Activated CD8-positive, alpha-beta T cell treated with anti-CD3 and anti-CD28 coated beads for 36 hours (primary cell): ENCODE measurements around the gene TMTC4. TPM values are rescaled to one million over a fixed set of nuclear protein-coding genes. Genes with fewer than 3 reads are reported as not detected.

Source experiments
- ATAC-seq: fragments of 200-7000 bp; cut with Tn5 transposase; one replicate; pipeline ENCODE4 v1.10.0; 2021; ENCODE audit warnings: mild to moderate bottlenecking, moderate library complexity
- CTCF ChIA-PET: fragments of 350-600 bp; sonication (Branson Sonifier 250); formaldehyde crosslinking; loops from one replicate; lab custom pipeline; 2021; ENCODE audit warnings: antibody characterized with exemption; lab: Charles Lee
- POLR2A ChIA-PET: fragments of 350-600 bp; sonication (Branson Sonifier 250); formaldehyde crosslinking; loops from one replicate; lab custom pipeline; 2021; ENCODE audit warnings: antibody characterized with exemption; lab: Charles Lee
- DNase-seq: peaks from one replicate; pipeline ENCODE4 v3.0.0-alpha.2; 2020
- H3K27ac Mint-ChIP-seq: one replicate; pipeline ENCODE4 v1.8.0; 2021; ENCODE audit warnings: mild to moderate bottlenecking, mixed read lengths
- H3K27me3 Mint-ChIP-seq: one replicate; pipeline ENCODE4 v1.8.0; 2021; ENCODE audit warnings: mixed read lengths
- H3K36me3 Mint-ChIP-seq: one replicate; pipeline ENCODE4 v1.8.0; 2021; ENCODE audit warnings: low read depth, mixed read lengths
- H3K4me1 Mint-ChIP-seq: one replicate; pipeline ENCODE4 v1.8.0; 2021; ENCODE audit warnings: low read depth, mixed read lengths
- H3K4me3 Mint-ChIP-seq: one replicate; pipeline ENCODE4 v1.8.0; 2021; ENCODE audit warnings: mild to moderate bottlenecking, moderate library complexity, mixed read lengths
- H3K9me3 Mint-ChIP-seq: one replicate; pipeline ENCODE4 v1.8.0; 2021; ENCODE audit warnings: mixed read lengths
- CTCF ChIP-seq: fragments of 200-600 bp; IDR thresholded peaks from one replicate; pipeline ENCODE4 v1.8.0; 2022; ENCODE audit warnings: antibody characterized with exemption, mild to moderate bottlenecking
- intact Hi-C: fragments of 100-400 bp; cut with micrococcal nuclease; formaldehyde crosslinking; loops from one replicate; pipeline ENCODE4 v1.10.0; 2022
- total RNA-seq, 2 experiments: library from RNA; stranded (reverse); gene quantifications; one replicate each; pipeline ENCODE4 v1.2.3, GENCODE V29; 2021

Gene TMTC4
- total RNA-seq, 2 experiments from 2014 or later: 13.3 to 16.1 TPM

DNA sequence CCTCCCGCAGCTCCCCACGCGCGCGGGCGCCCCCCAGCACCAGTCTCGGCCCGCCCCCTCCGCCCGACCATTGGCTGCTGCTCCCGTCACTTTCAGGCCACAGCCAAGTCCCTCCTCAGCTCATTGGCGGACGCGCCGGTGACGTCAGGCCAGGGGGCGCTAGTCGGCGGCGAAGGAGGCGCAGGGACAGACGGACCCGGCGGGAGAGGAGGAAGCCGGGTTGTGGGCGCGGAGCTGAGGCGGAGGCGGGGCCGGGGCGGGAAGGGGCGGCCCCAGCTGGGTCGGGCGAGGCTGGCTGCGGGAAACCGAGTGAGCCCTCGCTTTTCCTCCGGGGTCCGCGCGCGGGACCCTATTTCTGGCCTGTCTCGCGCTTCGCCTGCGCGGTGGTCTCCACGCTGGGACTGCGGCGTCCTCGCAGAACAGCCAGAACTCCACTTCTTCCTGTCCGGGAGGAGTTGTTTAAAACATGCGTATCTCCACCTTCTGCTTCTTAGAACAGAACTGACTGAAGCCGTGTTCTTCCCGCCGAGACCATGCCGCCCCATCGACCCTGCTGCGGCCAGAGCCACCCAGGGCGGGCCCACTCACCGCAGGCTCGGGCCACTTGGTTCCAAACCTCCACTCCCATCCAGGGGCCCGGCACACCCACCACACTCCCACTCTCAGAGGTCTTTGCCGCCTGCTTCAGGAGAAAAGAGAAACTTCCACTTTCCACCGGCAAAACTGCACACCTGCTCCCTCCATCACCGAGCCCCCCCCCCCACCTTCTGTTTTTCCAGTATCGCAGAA lies 471 bp upstream of the TMTC4 start:
- intact Hi-C loops: loop anchor here (5.0 kb wide), 1 partner anchor 88 kb away; the partner anchor contains the start of gene GGACT
- ChIA-PET POLR2A (interaction anchor here (0.7 to 1.3 kb wide), 4 partner anchors 11 to 817 kb away, joined by 3 to 4 read pairs (median 4); no protein-coding TSS in a partner anchor), CTCF (interaction anchor here (0.9 to 1.6 kb wide), 5 partner anchors 11 to 103 kb away, joined by 3 to 7 read pairs (median 6); partner anchors contain the start of gene GGACT)
- Mint-ChIP-seq H3K36me3 (no peaks in the 10 kb centered on the region), H3K27ac (peak overlapping the region; percentile 82), H3K4me3 (peak overlapping the region; percentile 82), H3K27me3 (peaks cover 6% of the 10 kb centered on the region), H3K4me1 (peaks cover 25% of the 10 kb centered on the region), H3K9me3 (no peaks in the 10 kb centered on the region)
- no peak for TF ChIP-seq CTCF
- peak; percentile 95 for ATAC-seq
- DNase-seq: peak; percentile 99

DNA sequence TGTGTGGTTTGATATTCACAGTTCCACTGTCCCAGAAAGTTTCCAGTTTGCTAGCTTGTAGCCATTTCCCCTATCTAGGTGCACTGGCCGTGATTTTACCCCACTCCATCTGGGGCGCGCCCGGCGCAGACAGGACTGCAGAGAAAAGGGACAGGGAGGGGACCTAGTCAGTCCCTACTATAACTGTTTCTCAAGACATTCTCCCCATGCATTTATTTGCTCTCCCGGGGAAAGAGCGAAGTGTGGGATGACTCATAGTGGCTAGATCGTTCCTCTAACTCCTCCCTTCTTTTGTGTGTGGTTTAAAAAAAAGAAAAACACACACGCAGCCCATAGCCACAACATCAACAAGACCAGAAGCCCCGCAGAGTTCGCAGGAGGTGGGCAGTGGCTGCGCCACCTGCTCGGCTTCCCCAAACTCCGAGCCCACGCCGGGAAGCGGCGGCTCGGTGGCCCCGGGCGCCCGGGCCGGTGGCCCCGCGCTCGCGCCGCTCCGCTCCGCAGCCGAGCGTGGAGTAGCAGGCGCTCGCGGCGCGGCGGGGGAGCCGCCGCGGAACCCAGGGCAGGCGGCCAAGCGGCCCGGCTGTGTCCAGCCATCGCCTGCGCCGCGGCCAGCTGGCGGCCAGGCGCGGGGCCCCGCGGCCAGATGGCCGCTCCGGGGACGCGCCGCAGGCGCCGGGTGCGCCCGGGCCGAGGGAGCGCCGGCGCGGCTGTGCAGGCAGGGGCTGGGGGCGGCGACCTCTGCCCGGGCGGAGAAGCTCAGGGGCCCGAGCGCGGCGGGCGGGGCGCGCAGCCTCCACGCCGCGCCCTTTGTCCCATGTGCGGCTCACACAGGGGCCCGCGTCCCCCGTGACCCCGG lies 653 bp downstream of the TMTC4 start:
- intact Hi-C loops: loop anchor here (5.0 kb wide), 1 partner anchor 87 kb away; the partner anchor contains the start of gene GGACT
- Mint-ChIP-seq H3K4me1 (peaks cover 25% of the 10 kb centered on the region), H3K4me3 (peak overlapping the region; percentile 88), H3K27ac (peak overlapping the region; percentile 94), H3K36me3 (peaks cover 8% of the 10 kb centered on the region), H3K27me3 (peaks cover 6% of the 10 kb centered on the region), H3K9me3 (no peaks in the 10 kb centered on the region)
- ATAC-seq: peak; percentile 22
- no peak for TF ChIP-seq CTCF
- POLR2A ChIA-PET: interaction anchor here (0.7 to 1.3 kb wide), 6 partner anchors 10 to 816 kb away, joined by 3 to 4 read pairs (median 4); no protein-coding TSS in a partner anchor
- DNase-seq: peak; percentile 54
- CTCF ChIA-PET: interaction anchor here (0.9 to 1.6 kb wide), 5 partner anchors 10 to 102 kb away, joined by 3 to 7 read pairs (median 6); partner anchors contain the start of gene GGACT

DNA sequence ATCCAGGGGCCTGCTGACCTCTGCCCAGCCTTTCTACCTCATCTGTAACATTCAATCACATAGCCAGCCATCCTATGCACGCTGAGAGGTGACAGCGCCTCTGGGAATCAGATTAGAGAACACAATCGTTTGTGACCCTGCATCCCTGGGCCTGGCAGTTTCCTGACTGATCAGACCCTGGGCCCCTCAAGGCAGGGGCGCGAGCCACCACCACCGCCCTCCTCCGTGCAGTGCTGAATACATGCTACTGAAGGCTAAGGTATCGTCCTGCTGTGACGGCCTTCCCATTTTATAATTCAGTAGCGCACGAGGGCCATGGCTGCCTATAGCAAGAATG lies 1.3 kb downstream of the TMTC4 start:
- intact Hi-C loops: loop anchor here (5.0 kb wide), 1 partner anchor 86 kb away; the partner anchor contains the start of gene GGACT
- ATAC-seq: no peak
- Mint-ChIP-seq H3K9me3 (no peaks in the 10 kb centered on the region), H3K4me3 (peak overlapping the region; percentile 88), H3K36me3 (peaks cover 13% of the 10 kb centered on the region), H3K27ac (no peak overlapping the region), H3K4me1 (peaks cover 25% of the 10 kb centered on the region), H3K27me3 (peaks cover 6% of the 10 kb centered on the region)
- CTCF ChIA-PET: no interaction called here
- DNase-seq: peak; percentile 20
- TF ChIP-seq CTCF: no peak
- POLR2A ChIA-PET: interaction anchor here (0.7 kb wide), 1 partner anchor 9 kb away, joined by 3 read pairs; no protein-coding TSS in a partner anchor

- no peak overlapping the region for H3K4me3 Mint-ChIP-seq
- no peak for TF ChIP-seq CTCF
- intact Hi-C loops: loop anchor here (5.0 kb wide), 1 partner anchor 84 kb away; the partner anchor contains the start of gene GGACT
- peaks cover 28% of the 10 kb centered on the region for H3K36me3 Mint-ChIP-seq
- H3K27me3 Mint-ChIP-seq: peaks cover 6% of the 10 kb centered on the region
- H3K27ac Mint-ChIP-seq: no peak overlapping the region
- no peaks in the 10 kb centered on the region for H3K9me3 Mint-ChIP-seq
- H3K4me1 Mint-ChIP-seq: peaks cover 25% of the 10 kb centered on the region
- CTCF ChIA-PET: no interaction called here
- POLR2A ChIA-PET: no interaction called here
- no peak for ATAC-seq
- DNase-seq: no peak
Observed at GRCh38 chr13:100671389-100672182, 3.0 kb downstream of the TMTC4 start.
